Stomach smooth muscle (tissue), 2 donors: ENCODE measurements around the gene PRMT9.

Experiments used
- H3K27ac ChIP-seq: one replicate; pipeline ENCODE4 v1.7.0; 2013; ENCODE audit warnings: mild to moderate bottlenecking, low read length, inconsistent platforms
- H3K27me3 ChIP-seq, 2 donors: one replicate each; pipeline ENCODE4 v1.7.0; 2013; ENCODE audit warnings: low read length in 2 of 2; ENCODE audit not compliant: insufficient read depth in 2 of 2, control insufficient read depth in 1 of 2
- H3K36me3 ChIP-seq, 2 donors: one replicate each; pipeline ENCODE4 v1.7.0; 2013; ENCODE audit warnings: low read length in 2 of 2; ENCODE audit not compliant: control insufficient read depth in 2 of 2, insufficient read depth in 2 of 2
- H3K4me1 ChIP-seq: one replicate; pipeline ENCODE4 v1.7.0; 2013; ENCODE audit warnings: low read length; ENCODE audit not compliant: control insufficient read depth, insufficient read depth
- H3K4me3 ChIP-seq, 2 donors: one replicate each; pipeline ENCODE4 v1.7.0; 2013; ENCODE audit warnings: low read length in 2 of 2
- H3K9ac ChIP-seq, 2 donors: one replicate each; pipeline ENCODE4 v1.7.0; 2013; ENCODE audit warnings: low read length in 2 of 2, mild to moderate bottlenecking in 1 of 2
- H3K9me3 ChIP-seq, 2 donors: one replicate each; pipeline ENCODE4 v1.7.0; 2013; ENCODE audit warnings: low read length in 2 of 2; ENCODE audit not compliant: control insufficient read depth in 2 of 2
- donor health status: healthy.
- donor health status: Pancreatic carcinoma.

Gene PRMT9

GRCh38 chr4:147640331-147640730, 43.6 kb downstream of the PRMT9 start:
- H3K36me3 ChIP-seq: peaks cover 9 to 10% of the 10 kb centered on the region in 2 donors
- H3K9me3 ChIP-seq: no peaks in the 10 kb centered on the region
- no peak overlapping the region for H3K27ac ChIP-seq

GRCh38 chr4:147639388-147639787, 44.6 kb downstream of the PRMT9 start:
- no peaks in the 10 kb centered on the region for H3K4me1 ChIP-seq
- no peak overlapping the region for H3K27ac ChIP-seq
- no peaks in the 10 kb centered on the region for H3K9me3 ChIP-seq
- no peak overlapping the region for H3K4me3 ChIP-seq
- H3K9ac ChIP-seq: no peak overlapping the region
- H3K36me3 ChIP-seq: peaks cover 9 to 12% of the 10 kb centered on the region in 2 donors
- H3K27me3 ChIP-seq: no peaks in the 10 kb centered on the region

More at GRCh38 chr4:147640331-147640730, 43.6 kb downstream of the PRMT9 start:
- no peaks in the 10 kb centered on the region for H3K27me3 ChIP-seq
- no peak overlapping the region for H3K4me3 ChIP-seq
- H3K4me1 ChIP-seq: peaks cover 2% of the 10 kb centered on the region
- H3K9ac ChIP-seq: no peak overlapping the region

GRCh38 chr4:147638942-147639341, 45.0 kb downstream of the PRMT9 start:
- Histone ChIP-seq H3K9ac (no peak overlapping the region), H3K27me3 (no peaks in the 10 kb centered on the region), H3K27ac (no peak overlapping the region), H3K36me3 (peaks cover 12 to 15% of the 10 kb centered on the region in 2 donors), H3K9me3 (no peaks in the 10 kb centered on the region), H3K4me3 (no peak overlapping the region), H3K4me1 (no peaks in the 10 kb centered on the region)

GRCh38 chr4:147638365-147638764, 45.6 kb downstream of the PRMT9 start:
- H3K9ac ChIP-seq: no peak overlapping the region
- no peaks in the 10 kb centered on the region for H3K9me3 ChIP-seq
- H3K4me3 ChIP-seq: no peak overlapping the region
- no peaks in the 10 kb centered on the region for H3K4me1 ChIP-seq
- no peak overlapping the region for H3K27ac ChIP-seq
- H3K27me3 ChIP-seq: no peaks in the 10 kb centered on the region
- H3K36me3 ChIP-seq: peaks cover 12 to 15% of the 10 kb centered on the region in 2 donors

- H3K4me3 ChIP-seq: no peak overlapping the region
- no peaks in the 10 kb centered on the region for H3K27me3 ChIP-seq
- H3K9ac ChIP-seq: no peak overlapping the region
- H3K36me3 ChIP-seq: peaks cover 14 to 20% of the 10 kb centered on the region in 2 donors
- no peaks in the 10 kb centered on the region for H3K9me3 ChIP-seq
- H3K4me1 ChIP-seq: no peaks in the 10 kb centered on the region
- no peak overlapping the region for H3K27ac ChIP-seq
These were observed 48.6 kb downstream of the PRMT9 start for GRCh38 chr4:147635348-147635747.

- no peaks in the 10 kb centered on the region for H3K27me3 ChIP-seq
- H3K36me3 ChIP-seq: peaks cover 17 to 25% of the 10 kb centered on the region in 2 donors
- H3K9me3 ChIP-seq: no peaks in the 10 kb centered on the region
- H3K4me3 ChIP-seq: no peak overlapping the region
- H3K4me1 ChIP-seq: no peaks in the 10 kb centered on the region
- no peak overlapping the region for H3K9ac ChIP-seq
- no peak overlapping the region for H3K27ac ChIP-seq
These were observed 50.3 kb downstream of the PRMT9 start for GRCh38 chr4:147633643-147634042.

GRCh38 chr4:147633113-147633512, 50.9 kb downstream of the PRMT9 start:
- no peak overlapping the region for H3K4me3 ChIP-seq
- H3K36me3 ChIP-seq: peaks cover 19 to 30% of the 10 kb centered on the region in 2 donors
- H3K27me3 ChIP-seq: no peaks in the 10 kb centered on the region
- no peaks in the 10 kb centered on the region for H3K4me1 ChIP-seq
- H3K27ac ChIP-seq: no peak overlapping the region
- no peaks in the 10 kb centered on the region for H3K9me3 ChIP-seq
- no peak overlapping the region for H3K9ac ChIP-seq

GRCh38 chr4:147629783-147630730, 53.9 kb downstream of the PRMT9 start:
- H3K27ac ChIP-seq: no peak overlapping the region

GRCh38 chr4:147628415-147628814, 55.5 kb downstream of the PRMT9 start:
- Histone ChIP-seq H3K4me3 (no peak overlapping the region), H3K4me1 (no peaks in the 10 kb centered on the region), H3K36me3 (peaks cover 14 to 24% of the 10 kb centered on the region in 2 donors), H3K27me3 (no peaks in the 10 kb centered on the region), H3K27ac (no peak overlapping the region), H3K9me3 (no peaks in the 10 kb centered on the region), H3K9ac (no peak overlapping the region)

More at GRCh38 chr4:147629783-147630730, 53.9 kb downstream of the PRMT9 start:
- Histone ChIP-seq H3K4me3 (no peak overlapping the region), H3K9ac (no peak overlapping the region), H3K36me3 (peaks cover 19 to 27% of the 10 kb centered on the region in 2 donors), H3K9me3 (no peaks in the 10 kb centered on the region), H3K27me3 (no peaks in the 10 kb centered on the region), H3K4me1 (no peaks in the 10 kb centered on the region)

- peaks cover 12 to 22% of the 10 kb centered on the region in 2 donors for H3K36me3 ChIP-seq
- no peak overlapping the region for H3K4me3 ChIP-seq
- H3K27ac ChIP-seq: no peak overlapping the region
- no peaks in the 10 kb centered on the region for H3K9me3 ChIP-seq
- no peaks in the 10 kb centered on the region for H3K4me1 ChIP-seq
- H3K27me3 ChIP-seq: no peaks in the 10 kb centered on the region
- H3K9ac ChIP-seq: no peak overlapping the region
These were observed 57.1 kb downstream of the PRMT9 start for GRCh38 chr4:147626903-147627302.

GRCh38 chr4:147625733-147626132, 58.2 kb downstream of the PRMT9 start:
- Histone ChIP-seq H3K4me3 (no peak overlapping the region), H3K9ac (no peak overlapping the region), H3K27ac (no peak overlapping the region), H3K9me3 (no peaks in the 10 kb centered on the region), H3K27me3 (no peaks in the 10 kb centered on the region), H3K4me1 (no peaks in the 10 kb centered on the region), H3K36me3 (peaks cover 12 to 19% of the 10 kb centered on the region in 2 donors)
